ENCODE measurements around the gene NMRK2. TPM values are rescaled to one million over a fixed set of nuclear protein-coding genes. Genes with fewer than 3 reads are reported as not detected.

The NMRK2 gene
- total RNA-seq, 1 experiment from 2014 or later: not detected

GRCh38 chr19:3949294-3949693 lies 16.4 kb downstream of the NMRK2 start:
- CTCF ChIA-PET: no interaction called here
- ATAC-seq: no peak

More at GRCh38 chr19:3949294-3949693, 16.4 kb downstream of the NMRK2 start:
- no peaks in the 10 kb centered on the region for H3K9me3 ChIP-seq (ENCODE audit: control insufficient read depth in 1 of 2, insufficient read depth in 1 of 2, low read depth in 1 of 2, low read length in 2 of 2)
- H3K4me1 ChIP-seq (ENCODE audit: control insufficient read depth in 1 of 2, insufficient read depth in 2 of 2, low read length in 2 of 2): peaks cover 2 to 12% of the 10 kb centered on the region in 2 experiments; a peak in 1 of 4 replicates
- TF ChIP-seq ZBTB33 (IDR thresholded peaks at IDR 0.05; ENCODE audit: extremely low read depth, insufficient replicate concordance, low read length): no peak
- TF ChIP-seq SIN3A (IDR thresholded peaks at IDR 0.05; ENCODE audit: low read depth): no peak
- TF ChIP-seq CTCF (IDR thresholded peaks at IDR 0.05 in 2 of 3, conservative IDR thresholded peaks at IDR 0.05 in 1 of 3; ENCODE audit: borderline replicate concordance in 1 of 3, insufficient read depth in 1 of 3, low read depth in 2 of 3, low read length in 2 of 3): no peak
- TF ChIP-seq SRF (IDR thresholded peaks at IDR 0.05; ENCODE audit: low read depth): no peak
- no peak for TF ChIP-seq YY1 (IDR thresholded peaks at IDR 0.05; ENCODE audit: extremely low read depth, insufficient replicate concordance, low read depth, low read length)
- TF ChIP-seq RAD21 (IDR thresholded peaks at IDR 0.05; ENCODE audit: low read depth): no peak
- TF ChIP-seq ZFX (IDR thresholded peaks at IDR 0.05): no peak
- no peak for TF ChIP-seq ZNF274 (IDR thresholded peaks at IDR 0.05; ENCODE audit: low read depth, low read length)
- TF ChIP-seq CBX3 (IDR thresholded peaks at IDR 0.05; ENCODE audit: low read depth): no peak
- no peak for TF ChIP-seq MAX (IDR thresholded peaks at IDR 0.05)
- TF ChIP-seq REST (IDR thresholded peaks at IDR 0.05; ENCODE audit: low read depth): no peak
- no peak for TF ChIP-seq TCF7L2 (IDR thresholded peaks at IDR 0.05; ENCODE audit: borderline replicate concordance, extremely low read depth, insufficient read depth, insufficient read length)
- no peak for TF ChIP-seq SP1 (IDR thresholded peaks at IDR 0.05; ENCODE audit: low read depth)
- TF ChIP-seq ATF3 (IDR thresholded peaks at IDR 0.05): no peak
- TF ChIP-seq CEBPB (IDR thresholded peaks at IDR 0.05; ENCODE audit: low read depth): no peak
- TF ChIP-seq FOSL1 (IDR thresholded peaks at IDR 0.05; ENCODE audit: low read depth): no peak
- TF ChIP-seq POLR2AphosphoS5 (IDR thresholded peaks at IDR 0.05; ENCODE audit: low read depth, low read length): no peak
- no peaks in the 10 kb centered on the region for H4K20me1 ChIP-seq (ENCODE audit: insufficient read depth)
- BruUV-seq (replicated peaks): no TSS peak
- RAD21 ChIA-PET (ENCODE audit: low non-redundant PET in 1 of 2, low total read pairs in 2 of 2, uncharacterized antibody in 2 of 2, unreplicated experiment in 2 of 2): no interaction called here
- H2AFZ ChIP-seq (ENCODE audit: low read depth, low read length, poor library complexity, severe bottlenecking): no peak overlapping the region
- H3K27me3 ChIP-seq (ENCODE audit: insufficient read depth, low read length): no peaks in the 10 kb centered on the region
- no peaks in the 10 kb centered on the region for H3K9me2 ChIP-seq (ENCODE audit: insufficient read depth)
- no peak overlapping the region for H3K4me3 ChIP-seq (replicated peaks in 1 of 2; ENCODE audit: low read depth in 1 of 2, low read length in 2 of 2)
- H3K79me2 ChIP-seq (ENCODE audit: insufficient read depth, low read length): no peaks in the 10 kb centered on the region
- intact Hi-C loops (cut with micrococcal nuclease): no loop called here
- H3K36me3 ChIP-seq (ENCODE audit: control insufficient read depth in 1 of 2, insufficient read depth in 2 of 2, low read length in 2 of 2): no peaks in the 10 kb centered on the region
- H3K27ac ChIP-seq (ENCODE audit: low read depth, low read length): no peak overlapping the region
- H3K9ac ChIP-seq (ENCODE audit: low read length): no peak overlapping the region
- H3K4me2 ChIP-seq (ENCODE audit: low read length): no peak overlapping the region
- POLR2A ChIA-PET: no interaction called here
- no peak for DNase-seq (ENCODE audit: low read depth, low spot score)

Measured in HCT116 (cell line).